HG03354 (cell line): Measurements from ENCODE around the gene GOLGA2.
"Not testable (repeated sequence)": the region's sequence is repeated elsewhere in the genome, so short reads cannot be mapped to it uniquely, and the experiment has no call there.

ENCODE experiments used
- ATAC-seq: cut with Tn5 transposase; IDR thresholded peaks from one replicate; pipeline ENCODE4 v1.9.1; 2021; ENCODE audit warnings: mild to moderate bottlenecking; ENCODE audit not compliant: unreplicated experiment, poor library complexity, severe bottlenecking

GOLGA2 gene

DNA sequence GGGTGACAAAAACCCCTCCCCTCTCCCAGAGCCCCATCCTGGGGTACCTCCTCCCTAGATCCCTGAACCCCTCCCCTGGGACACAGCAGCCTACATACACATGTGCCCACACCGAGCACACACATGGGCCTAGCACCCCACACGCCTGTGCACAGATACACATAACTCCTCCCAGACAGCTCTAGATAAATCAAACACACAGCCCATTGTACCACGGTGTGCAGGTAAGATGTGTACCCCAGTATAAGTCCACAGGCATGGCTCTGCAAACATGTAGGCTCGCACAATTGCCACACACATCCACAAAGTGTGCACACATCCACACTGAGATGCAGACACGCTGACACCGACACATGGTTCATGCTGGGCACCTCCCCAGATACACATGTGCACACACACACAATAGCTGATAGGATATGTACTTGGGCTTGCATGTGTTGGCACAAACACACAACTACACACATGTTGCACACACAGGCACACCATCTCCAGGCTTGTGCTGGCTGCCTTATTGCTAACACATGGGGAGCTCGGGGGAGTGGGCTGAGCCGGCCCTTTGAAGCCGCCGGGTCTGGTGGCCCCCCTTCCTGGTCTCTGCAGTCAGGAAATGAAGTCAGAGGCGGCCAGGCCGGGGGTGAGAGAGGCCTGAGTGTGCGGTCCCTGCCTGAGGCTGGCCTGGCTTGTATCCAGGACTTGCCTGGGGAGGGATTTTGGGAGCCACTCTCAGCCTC, 30.2 kb downstream of the GOLGA2 start:
- ATAC-seq: no peak

DNA sequence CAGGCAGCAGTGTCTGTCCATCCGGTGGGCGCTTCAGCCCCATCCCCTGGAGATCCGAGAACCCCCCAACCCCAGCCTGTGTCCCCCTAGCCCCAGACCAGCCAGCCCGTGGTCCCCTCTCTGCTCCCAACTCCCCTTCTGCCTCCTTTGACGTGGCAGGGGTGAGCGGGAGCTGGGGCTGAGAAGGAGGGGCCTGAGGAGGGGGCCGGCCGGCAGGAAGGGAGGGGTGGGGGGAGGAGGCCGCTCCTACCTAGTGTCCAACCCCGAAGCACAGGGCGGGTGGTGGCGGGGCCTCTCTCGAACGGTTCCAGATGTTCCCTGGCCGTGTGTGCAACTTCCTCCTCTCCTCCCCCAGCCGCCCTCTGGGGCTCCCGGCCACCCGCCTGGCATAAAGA, 31.0 kb downstream of the GOLGA2 start:
- ATAC-seq: no peak

DNA sequence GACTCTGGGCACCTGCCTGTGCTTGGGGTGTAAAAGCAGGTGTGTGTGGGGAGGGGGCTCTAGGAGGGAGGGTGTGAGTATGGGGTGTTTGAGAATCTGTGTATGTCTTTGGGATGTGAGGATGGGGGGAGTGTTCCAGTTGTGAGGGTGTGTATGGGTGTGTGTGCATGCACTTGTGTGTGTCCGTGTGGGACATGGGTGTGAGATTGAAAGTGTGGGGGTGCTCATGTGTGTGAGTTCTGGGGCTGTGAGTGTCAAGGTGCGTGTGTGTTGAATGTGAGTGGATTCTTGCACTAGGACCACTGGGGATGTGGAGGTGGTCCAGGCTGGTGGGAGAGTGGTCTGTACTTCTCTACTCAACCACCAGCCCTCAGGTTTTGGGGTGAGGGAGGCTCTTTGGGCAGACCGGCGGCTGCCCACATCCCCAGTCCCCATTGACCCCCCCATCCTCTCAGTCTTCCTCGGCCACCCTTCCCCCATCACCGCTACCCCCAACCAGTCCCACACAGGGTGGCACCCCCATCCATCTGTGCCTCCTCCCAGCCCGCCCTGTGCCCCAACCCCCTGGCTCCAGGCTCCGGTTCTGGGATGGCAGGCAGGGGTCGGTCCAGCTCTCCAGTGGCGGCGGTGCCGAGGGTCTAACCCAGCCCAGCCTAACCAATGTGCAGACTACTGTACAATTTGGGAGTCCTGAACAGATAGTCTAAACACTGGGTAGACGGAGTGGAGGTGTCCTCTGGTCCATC, 31.5 kb downstream of the GOLGA2 start:
- ATAC-seq: no peak

DNA sequence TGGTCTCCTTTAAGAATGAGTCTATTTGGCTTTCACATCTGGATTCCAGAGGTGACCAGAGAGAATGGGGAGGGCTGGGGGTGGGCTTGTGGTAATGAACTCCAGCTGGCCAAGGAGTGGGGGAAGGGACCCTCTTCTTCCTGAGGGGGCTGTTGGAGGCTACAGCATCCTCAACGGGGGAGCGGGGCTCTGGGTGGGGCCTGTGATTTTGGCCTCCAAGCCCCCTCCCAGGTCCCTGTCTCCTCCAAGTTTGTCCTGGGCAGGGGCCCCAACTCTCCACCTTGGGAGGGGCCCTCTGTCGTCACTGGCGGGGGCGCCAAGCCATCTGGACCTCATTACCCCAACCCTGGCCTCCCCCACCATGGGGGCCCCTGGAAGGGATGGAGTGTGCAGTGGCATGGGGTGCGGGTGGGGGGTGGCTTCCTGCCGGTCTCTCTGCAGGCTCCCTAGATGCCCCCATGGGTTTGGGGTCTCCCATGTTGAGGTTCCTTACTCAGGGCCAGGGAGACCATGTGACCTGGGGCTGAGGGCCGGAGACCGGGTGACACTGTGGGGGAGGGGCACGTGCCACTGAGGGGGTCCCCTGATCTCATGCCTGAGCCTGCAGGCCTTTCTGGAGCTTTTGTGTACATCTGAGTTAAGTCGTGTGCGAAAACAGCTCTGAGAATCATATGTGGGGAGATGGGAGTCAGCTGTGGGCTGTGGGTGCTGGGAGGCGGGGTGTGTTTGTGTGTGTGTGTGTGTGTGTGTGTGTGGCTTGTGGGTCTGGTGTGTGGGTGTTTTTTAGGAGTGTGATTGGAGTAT, 32.4 kb downstream of the GOLGA2 start:
- no peak for ATAC-seq

DNA sequence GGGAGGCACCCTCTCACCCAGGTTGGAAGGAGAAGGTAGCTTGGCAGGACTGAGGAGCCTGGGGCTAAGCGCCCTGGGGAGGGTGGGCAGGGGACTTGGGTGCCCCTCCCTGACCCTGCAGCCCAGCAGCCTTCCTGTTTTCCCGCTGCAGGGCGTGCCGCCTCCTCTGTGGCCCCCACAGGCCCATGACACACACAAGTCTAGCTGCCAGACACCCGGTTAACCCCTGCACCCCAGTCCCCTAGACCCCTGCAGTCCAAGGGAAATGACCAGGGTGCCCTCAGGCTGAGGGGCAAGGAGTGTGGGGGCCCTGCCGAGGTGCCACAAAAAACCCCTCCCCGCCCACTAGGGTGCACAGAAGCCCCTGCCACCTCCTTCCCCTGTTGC, 33.0 kb downstream of the GOLGA2 start:
- no peak for ATAC-seq

GRCh38 chr9:128242124-128242523, 33.7 kb downstream of the GOLGA2 start:
- no peak for ATAC-seq

DNA sequence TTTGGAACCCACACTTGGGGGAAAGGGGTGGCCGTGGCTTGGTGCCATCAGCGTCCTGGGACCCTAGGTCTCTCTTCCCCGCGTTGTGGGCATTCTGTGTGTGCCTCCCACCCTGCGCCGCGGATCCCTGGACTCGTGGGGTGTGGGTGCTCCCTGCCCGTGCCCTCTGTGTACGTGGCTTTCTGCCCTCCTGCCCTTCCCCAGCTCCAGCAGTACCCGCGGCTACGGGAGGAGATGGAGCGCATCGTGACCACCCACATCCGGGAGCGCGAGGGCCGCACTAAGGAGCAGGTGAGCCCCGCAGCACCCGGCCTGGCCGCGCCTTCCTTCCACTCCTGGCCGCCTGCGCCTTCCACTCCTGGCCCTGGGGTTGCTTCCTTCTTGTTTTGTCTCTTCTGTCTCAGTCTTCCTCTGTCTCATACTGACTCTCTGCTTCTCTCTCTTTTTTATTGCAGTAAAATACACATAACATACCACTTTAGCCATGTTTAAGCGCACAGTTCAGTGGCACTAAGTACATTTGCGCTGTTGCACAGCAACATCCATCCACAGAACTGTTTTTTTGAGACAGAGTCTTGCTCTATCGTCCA, 41.9 kb downstream of the GOLGA2 start:
- no peak for ATAC-seq

DNA sequence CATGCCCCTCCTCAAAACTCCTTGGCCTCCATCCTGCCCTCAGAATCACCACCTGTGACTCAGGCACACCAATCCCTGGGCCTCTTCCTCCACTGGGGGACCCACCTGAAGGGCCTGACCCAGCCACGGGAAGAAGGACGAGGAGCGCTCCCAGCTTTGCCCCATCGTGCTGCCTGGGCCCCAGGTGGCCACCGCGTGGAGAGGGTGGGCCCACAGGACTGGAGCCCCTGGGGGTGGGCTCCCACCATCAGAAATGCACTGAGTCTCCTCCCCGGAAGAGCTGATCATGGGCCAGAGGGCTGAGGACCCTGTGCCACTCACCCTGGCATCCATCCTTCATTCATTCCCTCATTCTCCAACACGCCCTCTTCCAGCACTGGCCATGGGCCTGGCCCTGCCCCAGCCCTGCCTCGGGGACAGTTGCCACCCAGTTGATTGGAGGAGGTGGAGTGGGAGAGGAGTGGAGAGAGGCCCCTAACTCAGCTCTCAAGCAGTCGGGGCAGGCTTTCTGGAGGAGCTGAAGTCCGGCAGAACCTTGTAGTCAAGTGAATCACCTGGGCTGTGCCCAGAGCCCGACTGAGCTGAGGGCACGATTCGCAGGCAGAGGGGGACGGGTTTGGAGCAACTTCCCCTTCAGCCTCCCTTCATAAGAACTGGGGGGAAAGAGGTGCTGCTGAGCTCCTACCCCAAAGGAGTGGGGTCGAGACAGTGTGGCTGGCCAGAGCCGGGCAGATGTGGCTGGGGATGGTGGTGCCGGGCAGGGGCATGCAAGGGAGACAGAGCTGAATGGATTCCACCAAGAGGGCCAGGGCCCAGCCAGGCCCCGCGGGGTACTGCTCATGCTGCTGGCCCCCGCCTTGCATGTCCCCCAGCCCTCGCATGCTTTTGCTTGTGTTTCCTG, 43.0 kb downstream of the GOLGA2 start:
- no peak for ATAC-seq

GRCh38 chr9:128231638-128232527, 43.9 kb downstream of the GOLGA2 start:
- ATAC-seq: no peak

- ATAC-seq: not testable (repeated sequence)
Measured at GRCh38 chr9:128230897-128231296, 44.9 kb downstream of the GOLGA2 start.

GRCh38 chr9:128226412-128226801, 49.4 kb downstream of the GOLGA2 start:
- ATAC-seq: no peak

DNA sequence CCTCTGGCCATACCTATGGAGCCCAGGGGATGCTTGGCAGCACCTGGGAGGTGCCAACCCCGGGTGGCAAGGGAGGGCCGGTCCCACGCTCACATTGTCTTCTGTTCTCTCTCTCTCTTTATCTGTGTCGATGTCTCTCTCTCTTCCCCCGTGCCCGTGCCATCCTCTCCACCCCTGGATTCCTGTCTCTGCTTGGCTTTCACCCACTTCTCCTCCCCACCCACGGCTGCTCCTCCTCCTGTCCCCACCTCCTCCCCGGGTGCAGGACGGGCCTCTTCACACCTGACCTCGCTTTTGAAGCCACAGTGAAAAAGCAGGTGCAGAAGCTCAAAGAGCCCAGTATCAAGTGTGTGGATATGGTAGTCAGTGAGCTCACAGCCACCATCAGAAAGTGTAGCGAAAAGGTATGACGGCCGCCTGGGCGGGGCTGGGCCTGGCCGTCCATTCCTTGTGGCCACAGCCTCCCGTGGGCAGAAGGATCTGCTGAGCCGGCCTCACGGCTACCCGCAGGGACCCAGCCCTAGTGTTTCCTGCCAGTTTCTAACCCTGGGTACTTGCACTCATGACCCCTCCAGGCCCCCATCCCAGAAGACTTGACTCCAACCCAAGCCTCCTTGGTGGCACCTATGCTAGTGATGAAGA, 49.9 kb downstream of the GOLGA2 start:
- ATAC-seq: no peak

GRCh38 chr9:128224877-128225276, 50.9 kb downstream of the GOLGA2 start:
- no peak for ATAC-seq

DNA sequence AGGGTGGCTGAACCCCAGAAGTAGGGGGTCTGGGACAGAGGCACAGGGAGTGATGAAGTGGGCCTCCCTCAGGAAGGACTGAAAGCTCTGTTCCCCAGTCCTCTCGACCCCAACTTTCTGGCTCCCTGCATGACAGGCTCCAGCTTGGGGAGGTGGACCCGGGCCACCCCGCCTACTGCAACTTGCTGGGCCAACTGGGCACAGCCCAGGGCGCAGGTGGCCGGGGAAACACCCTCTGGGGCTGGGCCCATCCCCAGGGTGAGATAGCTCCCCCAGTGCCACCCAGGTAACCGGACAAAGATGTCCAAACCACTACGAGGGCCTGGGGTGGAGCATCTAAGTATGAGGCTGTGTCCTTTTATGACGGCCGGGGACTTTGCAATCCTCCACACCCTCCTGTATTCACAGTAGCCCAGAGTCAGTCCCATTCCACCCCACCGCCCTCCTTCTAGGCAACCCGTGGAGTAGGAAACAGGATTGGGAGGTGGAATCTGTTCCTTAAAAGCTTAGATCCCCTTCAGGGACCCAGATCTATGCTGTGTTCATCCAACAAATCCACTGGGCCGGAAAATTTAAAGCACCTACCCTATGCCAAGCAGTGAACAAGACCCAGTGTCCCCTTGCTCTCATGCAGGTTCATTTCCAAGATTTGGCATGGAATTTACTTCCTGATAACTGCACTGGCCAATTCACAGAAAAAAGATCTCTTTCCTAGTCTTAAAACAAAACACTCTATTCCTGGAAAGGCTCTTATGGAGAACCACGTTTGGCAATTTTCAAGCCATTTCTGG, 52.7 kb downstream of the GOLGA2 start:
- ATAC-seq: no peak

- no peak for ATAC-seq
Measured at GRCh38 chr9:128222026-128222425, 53.8 kb downstream of the GOLGA2 start.

GRCh38 chr9:128219831-128220230, 56.0 kb downstream of the GOLGA2 start:
- ATAC-seq: no peak
